Lower leg skin (tissue), 3 donors: ENCODE results near the gene HM13.

Source experiments
- CTCF ChIP-seq, 3 donors: fragments of 450-650 bp; IDR thresholded peaks; one replicate each; pipeline ENCODE4 v1.5.1; 2016; ENCODE audit warnings: antibody characterized with exemption in 3 of 3, mild to moderate bottlenecking in 3 of 3, moderate library complexity in 2 of 3
- POLR2A ChIP-seq, 2 donors: fragments of 450-650 bp; IDR thresholded peaks; one replicate each; pipeline ENCODE4 v1.6.1; 2016 to 2017; ENCODE audit warnings: antibody characterized with exemption in 2 of 2, mild to moderate bottlenecking in 1 of 2, moderate library complexity in 1 of 2

GRCh38 chr20:31523361-31524283 lies 9.4 kb downstream of the HM13 start:
- TF ChIP-seq POLR2A (IDR thresholded peaks at IDR 0.05) (no peak), CTCF (IDR thresholded peaks at IDR 0.05) (no peak)
